Trophoblast cell (in vitro differentiated cells and primary cell): ENCODE data around the gene RCAN2.

Source experiments
- DNase-seq, 2 donors: peaks; one replicate each; pipeline ENCODE4 v3.0.0-alpha.2; 2016
- H2AFZ ChIP-seq: 2 replicates; pipeline ENCODE4 v1.6.1; 2013; ENCODE audit warnings: low read length, moderate library complexity, mild to moderate bottlenecking; ENCODE audit not compliant: insufficient read depth, poor library complexity
- H2AK5ac ChIP-seq: 2 replicates; pipeline ENCODE4 v1.6.1; 2013; ENCODE audit warnings: mild to moderate bottlenecking, low read length
- H2BK120ac ChIP-seq: 2 replicates; pipeline ENCODE4 v1.6.1; 2013; ENCODE audit warnings: low read length, mild to moderate bottlenecking, moderate library complexity; ENCODE audit not compliant: insufficient read depth, poor library complexity
- H2BK12ac ChIP-seq: 2 replicates; pipeline ENCODE4 v1.6.1; 2013; ENCODE audit warnings: mild to moderate bottlenecking, low read length, moderate library complexity
- H2BK5ac ChIP-seq: 2 replicates; pipeline ENCODE4 v1.6.1; 2013; ENCODE audit warnings: low read length, low read depth, moderate library complexity, mild to moderate bottlenecking; ENCODE audit not compliant: poor library complexity
- H3K14ac ChIP-seq: 2 replicates; pipeline ENCODE4 v1.6.1; 2013; ENCODE audit warnings: mild to moderate bottlenecking, low read length
- H3K18ac ChIP-seq: 2 replicates; pipeline ENCODE4 v1.6.1; 2013; ENCODE audit warnings: mild to moderate bottlenecking, low read length
- H3K23ac ChIP-seq: 2 replicates; pipeline ENCODE4 v1.6.1; 2013; ENCODE audit warnings: low read length
- H3K27ac ChIP-seq: 2 replicates; pipeline ENCODE4 v1.5.1; 2013; ENCODE audit warnings: low read depth, mild to moderate bottlenecking, inconsistent platforms, low read length, moderate library complexity
- H3K27me3 ChIP-seq: 2 replicates; pipeline ENCODE4 v1.6.1; 2013; ENCODE audit warnings: inconsistent platforms, mild to moderate bottlenecking, low read length, moderate library complexity; ENCODE audit not compliant: insufficient read depth
- H3K36me3 ChIP-seq, 2 experiments: 1 replicate in 1 of 2; 2 replicates in 1 of 2; pipeline ENCODE4 v1.6.1; 2013; ENCODE audit warnings: low read length in 2 of 2, mild to moderate bottlenecking in 2 of 2, moderate library complexity in 1 of 2; ENCODE audit not compliant: insufficient read depth in 2 of 2, control insufficient read depth in 1 of 2
- H3K4ac ChIP-seq: 2 replicates; pipeline ENCODE4 v1.6.1; 2013; ENCODE audit warnings: low read depth, mild to moderate bottlenecking, low read length, moderate library complexity
- H3K4me1 ChIP-seq, 2 experiments: 1 replicate in 1 of 2; 2 replicates in 1 of 2; pipeline ENCODE4 v1.6.1; 2013; ENCODE audit warnings: low read length in 2 of 2, mild to moderate bottlenecking in 2 of 2, moderate library complexity in 1 of 2; ENCODE audit not compliant: insufficient read depth in 2 of 2, control insufficient read depth in 1 of 2
- H3K4me2 ChIP-seq: 2 replicates; pipeline ENCODE4 v1.6.1; 2013; ENCODE audit warnings: inconsistent platforms, mild to moderate bottlenecking, low read length, moderate library complexity
- H3K4me3 ChIP-seq: 2 replicates; pipeline ENCODE4 v1.5.1; 2013; ENCODE audit warnings: mild to moderate bottlenecking, low read depth, low read length, inconsistent platforms
- H3K79me1 ChIP-seq: one replicate; pipeline ENCODE4 v1.6.1; 2013; ENCODE audit warnings: low read length
- H3K79me2 ChIP-seq: 2 replicates; pipeline ENCODE4 v1.6.1; 2013; ENCODE audit warnings: low read length, mild to moderate bottlenecking; ENCODE audit not compliant: control insufficient read depth, insufficient read depth, poor library complexity
- H3K9ac ChIP-seq: 2 replicates; pipeline ENCODE4 v1.6.1; 2013; ENCODE audit warnings: mild to moderate bottlenecking, low read length
- H3K9me3 ChIP-seq: 2 replicates; pipeline ENCODE4 v1.6.1; 2013; ENCODE audit warnings: low read depth, mild to moderate bottlenecking, control low read depth, inconsistent platforms, low read length; ENCODE audit not compliant: insufficient read depth
- H4K12ac ChIP-seq: 2 replicates; pipeline ENCODE4 v1.6.1; 2013; ENCODE audit warnings: low read depth, mild to moderate bottlenecking, low read length, moderate library complexity
- H4K8ac ChIP-seq: 2 replicates; pipeline ENCODE4 v1.6.1; 2013; ENCODE audit warnings: low read depth, mild to moderate bottlenecking, low read length, moderate library complexity
- H4K91ac ChIP-seq: one replicate; pipeline ENCODE4 v1.6.1; 2013; ENCODE audit warnings: low read depth, mild to moderate bottlenecking, low read length, moderate library complexity
- WGBS: extraction: QIAGEN DNeasy Blood & Tissue Kit; methylation state at CpG from one replicate; pipeline ENCODE4 v1.1.7; 2013; ENCODE audit warnings: missing lambda C conversion rate; ENCODE audit not compliant: insufficient read length, insufficient coverage; ENCODE audit errors: extremely low coverage; 5-methylcytosine and 5-hydroxymethylcytosine counted together

The RCAN2 gene

DNA sequence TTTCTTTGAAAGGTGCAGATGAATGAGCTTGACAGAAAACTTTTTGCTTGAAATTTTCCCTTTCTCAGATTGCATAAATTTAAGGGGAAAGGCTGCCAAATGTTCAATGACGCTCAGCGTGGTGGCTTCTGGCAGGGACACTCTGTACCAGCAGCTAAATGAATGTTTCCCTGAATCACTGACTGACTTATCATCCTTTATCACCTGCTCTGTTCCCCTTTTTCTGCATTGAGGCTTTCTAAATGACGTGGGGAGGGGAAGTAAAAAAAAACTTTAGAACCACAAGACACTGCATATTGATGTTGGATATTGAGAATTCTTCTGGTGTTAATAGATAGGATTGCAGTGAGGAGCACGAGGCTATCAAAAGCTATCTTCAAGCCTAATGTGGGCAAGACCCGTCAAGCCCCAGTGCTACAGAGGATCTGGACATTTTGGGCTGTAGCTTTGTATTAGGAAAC lies 273.5 kb downstream of the RCAN2 start:
- Histone ChIP-seq H3K4me2 (no peak overlapping the region), H3K18ac (no peak overlapping the region), H3K27me3 (no peaks in the 10 kb centered on the region), H2BK12ac (no peak overlapping the region), H3K27ac (no peak overlapping the region), H3K79me2 (no peaks in the 10 kb centered on the region), H2AFZ (no peak overlapping the region), H3K4ac (no peak overlapping the region), H3K4me1 (no peaks in the 10 kb centered on the region), H3K9me3 (no peaks in the 10 kb centered on the region), H3K14ac (no peak overlapping the region), H3K4me3 (no peak overlapping the region), H4K12ac (no peak overlapping the region), H3K36me3 (no peaks in the 10 kb centered on the region), H3K23ac (no peak overlapping the region), H2BK120ac (no peak overlapping the region), H4K91ac (no peak overlapping the region), H3K79me1 (no peaks in the 10 kb centered on the region), H4K8ac (no peak overlapping the region), H2BK5ac (no peak overlapping the region), H2AK5ac (no peak overlapping the region), H3K9ac (no peak overlapping the region)
- no peak for DNase-seq
- WGBS, result no CpG with 5 or more reads among the region's 5 CpGs

DNA sequence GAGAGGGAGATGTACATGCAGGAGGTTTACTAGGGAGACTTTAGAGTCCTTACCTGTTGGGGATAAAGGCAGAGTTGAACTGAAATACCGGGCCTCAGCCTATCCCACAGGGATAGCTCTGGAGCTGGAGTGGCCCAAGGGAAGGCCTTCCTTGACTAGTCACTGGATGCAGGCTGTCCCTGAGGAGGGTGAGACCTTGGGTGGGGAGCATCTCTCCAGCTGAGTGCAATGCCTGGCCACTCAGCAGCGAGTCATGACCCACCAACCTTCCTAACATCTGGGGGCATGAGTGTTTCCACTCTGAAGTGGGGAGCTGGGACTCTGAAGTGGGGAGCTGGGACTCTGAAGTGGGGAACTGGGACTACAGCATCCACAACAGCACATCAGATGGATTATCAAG lies 274.4 kb downstream of the RCAN2 start:
- no peak overlapping the region for H4K91ac ChIP-seq

DNA sequence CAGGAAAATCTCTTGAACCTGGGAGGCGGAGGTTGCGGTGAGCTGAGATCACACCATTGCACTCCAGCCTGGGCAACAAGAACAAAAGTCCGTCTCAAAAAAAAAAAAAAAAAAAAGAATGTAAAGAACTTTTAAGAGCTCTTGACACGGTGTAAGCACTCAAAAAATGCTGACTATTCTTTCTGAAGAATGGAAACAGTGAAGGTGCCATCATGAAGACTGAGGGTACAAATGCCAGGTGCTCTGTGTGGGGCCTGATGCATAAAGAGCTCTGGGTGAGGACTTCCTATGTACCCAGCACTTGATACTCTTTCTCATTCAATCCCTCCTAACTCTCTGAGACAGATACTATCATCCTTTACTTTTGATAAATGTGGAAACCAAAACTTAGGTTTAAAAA lies 275.5 kb downstream of the RCAN2 start:
- H3K4me2 ChIP-seq, result no peak overlapping the region
- no peaks in the 10 kb centered on the region for H3K79me1 ChIP-seq
- H3K4me1 ChIP-seq, result no peaks in the 10 kb centered on the region
- H4K91ac ChIP-seq, result no peak overlapping the region
- H2BK5ac ChIP-seq, result no peak overlapping the region
- H3K23ac ChIP-seq, result no peak overlapping the region
- no peak overlapping the region for H3K18ac ChIP-seq
- no peaks in the 10 kb centered on the region for H3K36me3 ChIP-seq
- no peak overlapping the region for H2BK120ac ChIP-seq
- no peak overlapping the region for H3K4ac ChIP-seq
- H3K79me2 ChIP-seq, result no peaks in the 10 kb centered on the region
- no peak overlapping the region for H3K4me3 ChIP-seq
- H2AK5ac ChIP-seq, result no peak overlapping the region
- peak in 1 of 2 donors; percentile 57 for DNase-seq
- H2AFZ ChIP-seq, result no peak overlapping the region
- H3K27ac ChIP-seq, result no peak overlapping the region
- H3K9ac ChIP-seq, result no peak overlapping the region
- no peak overlapping the region for H2BK12ac ChIP-seq
- H3K27me3 ChIP-seq, result no peaks in the 10 kb centered on the region
- H3K14ac ChIP-seq, result no peak overlapping the region
- H4K12ac ChIP-seq, result no peak overlapping the region
- WGBS, result no CpG with 5 or more reads among the region's 4 CpGs
- no peak overlapping the region for H4K8ac ChIP-seq
- no peaks in the 10 kb centered on the region for H3K9me3 ChIP-seq

More for the DNA sequence above, 274.4 kb downstream of the RCAN2 start:
- Histone ChIP-seq H3K4me1 (no peaks in the 10 kb centered on the region), H3K79me1 (no peaks in the 10 kb centered on the region), H2AFZ (no peak overlapping the region), H3K14ac (no peak overlapping the region), H3K4ac (no peak overlapping the region), H2BK120ac (no peak overlapping the region), H3K4me3 (no peak overlapping the region), H3K27me3 (no peaks in the 10 kb centered on the region), H3K18ac (no peak overlapping the region), H3K36me3 (no peaks in the 10 kb centered on the region), H3K79me2 (no peaks in the 10 kb centered on the region), H3K9me3 (no peaks in the 10 kb centered on the region), H4K8ac (no peak overlapping the region), H3K27ac (no peak overlapping the region), H3K9ac (no peak overlapping the region), H2BK12ac (no peak overlapping the region), H3K23ac (no peak overlapping the region), H3K4me2 (no peak overlapping the region), H2BK5ac (no peak overlapping the region), H2AK5ac (no peak overlapping the region), H4K12ac (no peak overlapping the region)
- DNase-seq, result no peak
- no CpG with 5 or more reads among the region's 2 CpGs for WGBS

GRCh38 chr6:46215213-46215612 lies 276.0 kb downstream of the RCAN2 start:
- Histone ChIP-seq H2AFZ (no peak overlapping the region), H4K8ac (no peak overlapping the region), H3K18ac (no peak overlapping the region), H3K9ac (no peak overlapping the region), H3K4me2 (no peak overlapping the region), H4K91ac (no peak overlapping the region), H2BK12ac (no peak overlapping the region), H3K36me3 (no peaks in the 10 kb centered on the region), H2BK120ac (no peak overlapping the region), H3K4me3 (no peak overlapping the region), H3K79me1 (no peaks in the 10 kb centered on the region), H3K27ac (no peak overlapping the region), H2AK5ac (no peak overlapping the region), H3K4me1 (no peaks in the 10 kb centered on the region), H3K14ac (no peak overlapping the region), H2BK5ac (no peak overlapping the region), H3K27me3 (no peaks in the 10 kb centered on the region), H3K4ac (no peak overlapping the region), H3K79me2 (no peaks in the 10 kb centered on the region), H3K23ac (no peak overlapping the region), H3K9me3 (no peaks in the 10 kb centered on the region), H4K12ac (no peak overlapping the region)
- no CpG with 5 or more reads among the region's 6 CpGs for WGBS
- peak in 1 of 2 donors; percentile 32 for DNase-seq
